Activated CD4-positive, alpha-beta memory T cell treated with anti-CD3 and anti-CD28 coated beads for 36 hours (primary cell): Measurements from ENCODE around the gene GRM8. TPM values are rescaled to one million over a fixed set of nuclear protein-coding genes. Genes with fewer than 3 reads are reported as not detected.

ENCODE experiments used
- CTCF ChIA-PET: fragments of 350-600 bp; sonication (Branson Sonifier 250); formaldehyde crosslinking; loops from one replicate; lab custom pipeline; 2021; ENCODE audit warnings: antibody characterized with exemption, inconsistent platforms; lab: Charles Lee
- POLR2A ChIA-PET: fragments of 350-600 bp; sonication (Branson Sonifier 250); formaldehyde crosslinking; loops from one replicate; lab custom pipeline; 2021; ENCODE audit warnings: antibody characterized with exemption; lab: Charles Lee
- DNase-seq: peaks from one replicate; pipeline ENCODE4 v3.0.0-alpha.2; 2020
- H3K27ac Mint-ChIP-seq: one replicate; pipeline ENCODE4 v1.8.0; 2021; ENCODE audit warnings: mixed read lengths
- H3K27me3 Mint-ChIP-seq: one replicate; pipeline ENCODE4 v1.8.0; 2021; ENCODE audit warnings: mixed read lengths
- H3K36me3 Mint-ChIP-seq: one replicate; pipeline ENCODE4 v1.8.0; 2021; ENCODE audit warnings: mixed read lengths
- H3K4me1 Mint-ChIP-seq: one replicate; pipeline ENCODE4 v1.8.0; 2021; ENCODE audit warnings: low read depth, mixed read lengths
- H3K4me3 Mint-ChIP-seq: one replicate; pipeline ENCODE4 v1.8.0; 2021; ENCODE audit warnings: mild to moderate bottlenecking, mixed read lengths
- H3K9me3 Mint-ChIP-seq: one replicate; pipeline ENCODE4 v1.8.0; 2021; ENCODE audit warnings: mixed read lengths
- intact Hi-C: fragments of 100-400 bp; cut with micrococcal nuclease; formaldehyde crosslinking; loops from one replicate; pipeline ENCODE4 v1.15.1; 2023
- total RNA-seq, 2 experiments: library from RNA; stranded (reverse); gene quantifications; one replicate each; pipeline ENCODE4 v1.2.3, GENCODE V29; 2021

GRM8 gene
- total RNA-seq, 2 experiments from 2014 or later = not detected

- no peak for DNase-seq
- Mint-ChIP-seq H3K9me3 (no peaks in the 10 kb centered on the region), H3K27me3 (peaks cover 7% of the 10 kb centered on the region), H3K27ac (no peak overlapping the region), H3K4me1 (peaks cover 6% of the 10 kb centered on the region), H3K4me3 (no peak overlapping the region), H3K36me3 (no peaks in the 10 kb centered on the region)
- CTCF ChIA-PET = no interaction called here
- POLR2A ChIA-PET = no interaction called here
- intact Hi-C loops = no loop called here
Observed at GRCh38 chr7:127187740-127188139, 65.0 kb downstream of the GRM8 start.

GRCh38 chr7:127186686-127187085, 66.1 kb downstream of the GRM8 start:
- CTCF ChIA-PET = interaction anchor here (1.2 kb wide), 1 partner anchor 67 kb away, joined by 3 read pairs; no protein-coding TSS in a partner anchor
- H3K9me3 Mint-ChIP-seq = no peaks in the 10 kb centered on the region
- no peak overlapping the region for H3K4me3 Mint-ChIP-seq
- peaks cover 6% of the 10 kb centered on the region for H3K4me1 Mint-ChIP-seq
- POLR2A ChIA-PET = no interaction called here
- DNase-seq = no peak
- peaks cover 4% of the 10 kb centered on the region for H3K27me3 Mint-ChIP-seq
- no peak overlapping the region for H3K27ac Mint-ChIP-seq
- intact Hi-C loops = no loop called here
- H3K36me3 Mint-ChIP-seq = no peaks in the 10 kb centered on the region

DNA sequence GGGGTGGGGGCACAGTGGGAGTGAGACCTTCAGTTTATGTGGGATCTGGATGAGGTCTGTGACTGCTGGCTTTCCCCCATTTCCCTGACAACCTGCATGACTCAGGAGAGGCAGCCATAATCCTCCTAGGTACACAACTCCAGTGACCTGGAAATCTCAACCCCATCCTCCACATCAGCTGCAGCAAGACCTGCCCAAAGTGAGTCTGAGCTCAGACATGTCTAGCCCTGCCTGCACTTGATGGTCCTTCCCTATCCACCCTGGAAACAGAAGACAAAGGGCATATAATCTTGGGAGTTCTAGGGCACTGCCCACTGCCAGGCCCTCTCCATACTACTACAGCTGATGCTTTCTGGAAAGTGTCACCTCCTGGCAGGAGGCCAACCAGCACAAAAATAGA, 75.6 kb downstream of the GRM8 start:
- Mint-ChIP-seq H3K4me3 (no peak overlapping the region), H3K9me3 (peaks cover 8% of the 10 kb centered on the region), H3K4me1 (no peaks in the 10 kb centered on the region), H3K27me3 (peaks cover 18% of the 10 kb centered on the region), H3K27ac (no peak overlapping the region), H3K36me3 (no peaks in the 10 kb centered on the region)
- intact Hi-C loops = no loop called here
- CTCF ChIA-PET = no interaction called here
- POLR2A ChIA-PET = no interaction called here
- DNase-seq = no peak

GRCh38 chr7:127162366-127162765, 90.4 kb downstream of the GRM8 start:
- no peak overlapping the region for H3K4me3 Mint-ChIP-seq
- no peaks in the 10 kb centered on the region for H3K36me3 Mint-ChIP-seq
- H3K4me1 Mint-ChIP-seq = no peaks in the 10 kb centered on the region
- POLR2A ChIA-PET = no interaction called here
- intact Hi-C loops = no loop called here
- peaks cover 5% of the 10 kb centered on the region for H3K27me3 Mint-ChIP-seq
- H3K9me3 Mint-ChIP-seq = no peaks in the 10 kb centered on the region
- DNase-seq = no peak
- CTCF ChIA-PET = no interaction called here
- H3K27ac Mint-ChIP-seq = no peak overlapping the region

DNA sequence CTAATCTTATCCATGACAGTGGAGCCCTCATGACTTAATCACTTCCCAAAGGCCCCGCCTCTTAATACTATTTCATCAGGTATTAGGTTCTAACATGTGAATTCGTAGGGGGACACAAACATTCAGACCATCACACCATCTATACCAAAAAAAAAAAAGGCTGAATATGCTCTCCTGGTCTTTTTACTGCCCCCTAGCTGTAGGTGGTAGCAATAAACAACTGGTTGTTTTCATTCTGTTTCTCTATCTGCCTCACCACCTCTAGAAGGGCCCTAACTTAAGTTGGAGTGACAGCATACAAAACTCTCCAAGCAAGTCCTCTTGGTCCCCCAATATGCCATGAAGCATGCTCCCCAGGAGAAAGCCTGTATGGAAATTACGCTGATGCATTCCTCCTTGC, 94.1 kb downstream of the GRM8 start:
- H3K9me3 Mint-ChIP-seq = no peaks in the 10 kb centered on the region
- POLR2A ChIA-PET = no interaction called here
- H3K27me3 Mint-ChIP-seq = peaks cover 3% of the 10 kb centered on the region
- no peak for DNase-seq
- CTCF ChIA-PET = interaction anchor here (0.6 to 1.7 kb wide), 5 partner anchors 12 to 1553 kb away, joined by 3 to 4 read pairs (median 3); no protein-coding TSS in a partner anchor
- H3K27ac Mint-ChIP-seq = no peak overlapping the region
- H3K4me1 Mint-ChIP-seq = no peaks in the 10 kb centered on the region
- no peak overlapping the region for H3K4me3 Mint-ChIP-seq
- no peaks in the 10 kb centered on the region for H3K36me3 Mint-ChIP-seq
- intact Hi-C loops = no loop called here

DNA sequence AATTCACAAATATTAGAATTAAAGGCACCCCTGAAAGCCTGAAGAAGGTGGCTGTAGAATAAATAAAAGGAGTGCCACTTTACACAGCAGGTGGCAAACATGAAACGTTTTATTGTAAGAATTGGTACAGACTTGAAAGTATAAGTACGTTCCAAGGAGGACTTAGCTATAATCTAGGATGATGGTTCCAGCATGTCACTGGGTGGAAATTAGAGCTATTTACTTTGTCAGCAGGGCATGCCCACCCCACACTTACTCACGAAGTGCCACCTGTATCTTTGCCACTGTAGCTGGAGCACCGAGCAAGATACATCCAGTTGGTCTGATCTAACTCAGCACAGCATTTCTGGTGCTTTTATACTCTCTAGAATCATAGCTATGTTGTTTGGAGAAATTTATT, 97.8 kb downstream of the GRM8 start:
- CTCF ChIA-PET = interaction anchor here (0.6 kb wide), 1 partner anchor 253 kb away, joined by 4 read pairs; no protein-coding TSS in a partner anchor
- no peaks in the 10 kb centered on the region for H3K9me3 Mint-ChIP-seq
- no peak for DNase-seq
- intact Hi-C loops = no loop called here
- H3K4me3 Mint-ChIP-seq = no peak overlapping the region
- H3K4me1 Mint-ChIP-seq = no peaks in the 10 kb centered on the region
- no peaks in the 10 kb centered on the region for H3K36me3 Mint-ChIP-seq
- peaks cover 3% of the 10 kb centered on the region for H3K27me3 Mint-ChIP-seq
- POLR2A ChIA-PET = no interaction called here
- H3K27ac Mint-ChIP-seq = no peak overlapping the region

DNA sequence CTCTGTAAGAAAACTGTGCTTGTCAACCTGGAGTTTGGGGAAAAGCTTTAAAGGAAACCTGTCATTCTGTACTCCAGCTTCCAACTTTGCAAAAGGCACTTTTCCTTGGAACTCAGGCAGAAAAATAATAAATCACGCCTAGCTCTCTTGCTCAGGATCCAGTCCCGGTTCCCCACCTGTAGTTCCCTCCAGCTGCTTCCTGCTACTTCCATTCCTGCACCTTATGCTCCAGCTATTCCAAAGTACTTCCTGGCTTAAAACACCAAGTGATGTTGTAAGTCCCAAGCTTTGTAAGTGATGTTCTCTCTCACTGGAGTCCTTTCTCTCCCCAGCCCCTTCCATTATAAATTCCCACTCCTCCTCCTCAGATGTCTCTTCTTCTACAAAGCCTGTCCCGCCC, 98.6 kb downstream of the GRM8 start:
- POLR2A ChIA-PET = no interaction called here
- Mint-ChIP-seq H3K36me3 (no peaks in the 10 kb centered on the region), H3K27ac (no peak overlapping the region), H3K4me3 (no peak overlapping the region), H3K9me3 (no peaks in the 10 kb centered on the region), H3K27me3 (peaks cover 3% of the 10 kb centered on the region), H3K4me1 (no peaks in the 10 kb centered on the region)
- intact Hi-C loops = no loop called here
- DNase-seq = no peak
- CTCF ChIA-PET = no interaction called here

DNA sequence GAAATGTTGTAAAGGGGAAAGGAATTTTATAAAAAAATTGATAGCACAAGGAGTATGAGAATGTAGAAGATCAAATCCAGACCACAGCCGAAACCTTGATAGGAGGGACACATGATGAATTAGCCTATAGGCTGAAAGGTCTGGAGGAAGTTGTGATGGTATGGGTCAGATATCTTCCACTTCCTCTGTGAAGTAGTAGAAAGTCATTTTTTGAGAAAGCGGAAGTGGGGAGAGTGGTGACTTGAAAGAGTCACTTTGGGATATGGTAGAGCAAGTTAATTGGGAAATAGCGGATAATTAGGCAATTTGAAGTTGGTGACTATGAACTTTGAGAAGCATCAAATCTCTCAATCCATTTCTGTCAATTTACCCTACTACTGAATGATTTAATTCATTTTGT, 99.4 kb downstream of the GRM8 start:
- Mint-ChIP-seq H3K36me3 (no peaks in the 10 kb centered on the region), H3K9me3 (no peaks in the 10 kb centered on the region), H3K4me1 (no peaks in the 10 kb centered on the region), H3K27me3 (peaks cover 3% of the 10 kb centered on the region), H3K4me3 (no peak overlapping the region), H3K27ac (no peak overlapping the region)
- ChIA-PET CTCF (interaction anchor here (0.9 kb wide), 1 partner anchor 16 kb away, joined by 3 read pairs; no protein-coding TSS in a partner anchor), POLR2A (no interaction called here)
- intact Hi-C loops = no loop called here
- DNase-seq = no peak

DNA sequence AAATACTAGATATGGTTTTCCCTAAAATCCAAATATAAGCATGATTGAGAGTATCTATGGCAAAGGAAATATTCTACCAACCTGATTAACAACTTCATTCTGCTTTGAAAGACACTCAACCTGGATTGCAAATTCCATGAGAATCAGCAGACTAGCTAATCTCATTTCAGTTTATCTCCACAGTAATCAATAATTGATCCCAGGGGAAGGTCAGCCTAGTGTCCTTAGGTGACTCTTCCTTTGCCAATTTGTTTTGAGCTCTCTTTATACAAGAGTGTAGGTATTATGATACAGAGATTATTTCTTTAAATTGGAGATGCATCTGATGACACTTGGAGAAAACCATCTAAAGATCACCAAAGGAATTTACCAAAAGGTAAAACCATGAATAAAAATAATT, 100.3 kb downstream of the GRM8 start:
- CTCF ChIA-PET = interaction anchor here (0.9 kb wide), 1 partner anchor 15 kb away, joined by 3 read pairs; no protein-coding TSS in a partner anchor
- POLR2A ChIA-PET = no interaction called here
- intact Hi-C loops = no loop called here
- Mint-ChIP-seq H3K36me3 (no peaks in the 10 kb centered on the region), H3K4me3 (no peak overlapping the region), H3K27ac (no peak overlapping the region), H3K9me3 (no peaks in the 10 kb centered on the region), H3K4me1 (no peaks in the 10 kb centered on the region), H3K27me3 (peaks cover 3% of the 10 kb centered on the region)
- DNase-seq = no peak

GRCh38 chr7:127151379-127151778, 101.4 kb downstream of the GRM8 start:
- H3K4me3 Mint-ChIP-seq = no peak overlapping the region
- no peaks in the 10 kb centered on the region for H3K36me3 Mint-ChIP-seq
- no peaks in the 10 kb centered on the region for H3K4me1 Mint-ChIP-seq
- ChIA-PET POLR2A (no interaction called here), CTCF (no interaction called here)
- H3K27me3 Mint-ChIP-seq = peaks cover 2% of the 10 kb centered on the region
- H3K27ac Mint-ChIP-seq = no peak overlapping the region
- DNase-seq = no peak
- H3K9me3 Mint-ChIP-seq = no peaks in the 10 kb centered on the region
- intact Hi-C loops = no loop called here

GRCh38 chr7:127150543-127150942, 102.2 kb downstream of the GRM8 start:
- no peaks in the 10 kb centered on the region for H3K4me1 Mint-ChIP-seq
- H3K27ac Mint-ChIP-seq = no peak overlapping the region
- H3K27me3 Mint-ChIP-seq = peaks cover 1% of the 10 kb centered on the region
- intact Hi-C loops = no loop called here
- ChIA-PET CTCF (no interaction called here), POLR2A (no interaction called here)
- H3K4me3 Mint-ChIP-seq = no peak overlapping the region
- no peaks in the 10 kb centered on the region for H3K36me3 Mint-ChIP-seq
- no peaks in the 10 kb centered on the region for H3K9me3 Mint-ChIP-seq
- no peak for DNase-seq

- POLR2A ChIA-PET = no interaction called here
- Mint-ChIP-seq H3K4me1 (no peaks in the 10 kb centered on the region), H3K27ac (no peak overlapping the region), H3K36me3 (no peaks in the 10 kb centered on the region), H3K4me3 (no peak overlapping the region), H3K9me3 (no peaks in the 10 kb centered on the region), H3K27me3 (peaks cover 2% of the 10 kb centered on the region)
- intact Hi-C loops = no loop called here
- CTCF ChIA-PET = interaction anchor here (0.8 kb wide), 1 partner anchor 12 kb away, joined by 3 read pairs; no protein-coding TSS in a partner anchor
- no peak for DNase-seq
Observed at GRCh38 chr7:127146746-127147536, 105.8 kb downstream of the GRM8 start.

GRCh38 chr7:127137146-127137545, 115.6 kb downstream of the GRM8 start:
- no peak overlapping the region for H3K4me3 Mint-ChIP-seq
- H3K9me3 Mint-ChIP-seq = no peaks in the 10 kb centered on the region
- intact Hi-C loops = no loop called here
- no peaks in the 10 kb centered on the region for H3K36me3 Mint-ChIP-seq
- no peak for DNase-seq
- ChIA-PET POLR2A (no interaction called here), CTCF (interaction anchor here (0.7 kb wide), 1 partner anchor 16 kb away, joined by 3 read pairs; no protein-coding TSS in a partner anchor)
- H3K4me1 Mint-ChIP-seq = no peaks in the 10 kb centered on the region
- no peak overlapping the region for H3K27ac Mint-ChIP-seq
- H3K27me3 Mint-ChIP-seq = peaks cover 7% of the 10 kb centered on the region
